ENCODE data around the gene IDI2. TPM values are rescaled to one million over a fixed set of nuclear protein-coding genes. Genes with fewer than 3 reads are reported as not detected.

The IDI2 gene
- total RNA-seq, 1 experiment from 2014 or later = not detected

- TF ChIP-seq JUN (CRISPR knock-in tag; IDR thresholded peaks at IDR 0.05) (no peak; the same call in 1 of the 2 replicates), ZNF219 (CRISPR knock-in tag; IDR thresholded peaks at IDR 0.05; ENCODE audit: borderline replicate concordance) (no peak), ZNF317 (CRISPR knock-in tag; IDR thresholded peaks at IDR 0.05; ENCODE audit: borderline replicate concordance, low read depth) (peak; percentile 11; the same call in 1 of the 2 replicates), ZNF121 (CRISPR knock-in tag; IDR thresholded peaks at IDR 0.05) (no peak), OVOL2 (CRISPR knock-in tag; IDR thresholded peaks at IDR 0.05; ENCODE audit: borderline replicate concordance) (no peak), IRF2 (CRISPR knock-in tag; IDR thresholded peaks at IDR 0.05; ENCODE audit: borderline replicate concordance, low read depth) (no peak), NR3C1 (CRISPR knock-in tag; conservative IDR thresholded peaks at IDR 0.05; ENCODE audit: low read depth) (no peak), SMAD4 (CRISPR knock-in tag; IDR thresholded peaks at IDR 0.05) (no peak), NFYB (CRISPR knock-in tag; conservative IDR thresholded peaks at IDR 0.05; ENCODE audit: low read depth) (peak; percentile 91), ZNF423 (CRISPR knock-in tag; IDR thresholded peaks at IDR 0.05) (no peak), NR2C2 (CRISPR knock-in tag; IDR thresholded peaks at IDR 0.05) (no peak), TCF7 (CRISPR knock-in tag; IDR thresholded peaks at IDR 0.05; ENCODE audit: low read depth) (no peak), FOXP1 (CRISPR knock-in tag; IDR thresholded peaks at IDR 0.05; ENCODE audit: borderline replicate concordance) (peak; percentile 81; the same call in 1 of the 2 replicates), ZNF512 (CRISPR knock-in tag; IDR thresholded peaks at IDR 0.05; ENCODE audit: borderline replicate concordance) (no peak), ZNF396 (CRISPR knock-in tag; IDR thresholded peaks at IDR 0.05; ENCODE audit: borderline replicate concordance) (no peak), ZNF138 (CRISPR knock-in tag; conservative IDR thresholded peaks at IDR 0.05) (peak; percentile 86; the same call in 1 of the 2 replicates), SP1 (CRISPR knock-in tag; conservative IDR thresholded peaks at IDR 0.05) (peak; percentile 99), ESRRA (CRISPR knock-in tag; IDR thresholded peaks at IDR 0.05; ENCODE audit: borderline replicate concordance) (no peak), ELF4 (CRISPR knock-in tag; IDR thresholded peaks at IDR 0.05; ENCODE audit: low read depth) (no peak), CDX4 (CRISPR knock-in tag; IDR thresholded peaks at IDR 0.05; ENCODE audit: borderline replicate concordance) (no peak), IRF1 (CRISPR knock-in tag; IDR thresholded peaks at IDR 0.05) (peak; percentile 71; the same call in 1 of the 2 replicates)
- TF ChIP-seq, protein P1, sequence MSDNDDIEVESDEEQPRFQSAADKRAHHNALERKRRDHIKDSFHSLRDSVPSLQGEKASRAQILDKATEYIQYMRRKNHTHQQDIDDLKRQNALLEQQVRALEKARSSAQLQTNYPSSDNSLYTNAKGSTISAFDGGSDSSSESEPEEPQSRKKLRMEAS (CRISPR knock-in tag; IDR thresholded peaks at IDR 0.05) = peak; percentile 86
- TF ChIP-seq, protein P2, sequence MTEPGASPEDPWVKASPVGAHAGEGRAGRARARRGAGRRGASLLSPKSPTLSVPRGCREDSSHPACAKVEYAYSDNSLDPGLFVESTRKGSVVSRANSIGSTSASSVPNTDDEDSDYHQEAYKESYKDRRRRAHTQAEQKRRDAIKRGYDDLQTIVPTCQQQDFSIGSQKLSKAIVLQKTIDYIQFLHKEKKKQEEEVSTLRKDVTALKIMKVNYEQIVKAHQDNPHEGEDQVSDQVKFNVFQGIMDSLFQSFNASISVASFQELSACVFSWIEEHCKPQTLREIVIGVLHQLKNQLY (CRISPR knock-in tag; IDR thresholded peaks at IDR 0.05) = no peak
- TF ChIP-seq, protein P3, sequence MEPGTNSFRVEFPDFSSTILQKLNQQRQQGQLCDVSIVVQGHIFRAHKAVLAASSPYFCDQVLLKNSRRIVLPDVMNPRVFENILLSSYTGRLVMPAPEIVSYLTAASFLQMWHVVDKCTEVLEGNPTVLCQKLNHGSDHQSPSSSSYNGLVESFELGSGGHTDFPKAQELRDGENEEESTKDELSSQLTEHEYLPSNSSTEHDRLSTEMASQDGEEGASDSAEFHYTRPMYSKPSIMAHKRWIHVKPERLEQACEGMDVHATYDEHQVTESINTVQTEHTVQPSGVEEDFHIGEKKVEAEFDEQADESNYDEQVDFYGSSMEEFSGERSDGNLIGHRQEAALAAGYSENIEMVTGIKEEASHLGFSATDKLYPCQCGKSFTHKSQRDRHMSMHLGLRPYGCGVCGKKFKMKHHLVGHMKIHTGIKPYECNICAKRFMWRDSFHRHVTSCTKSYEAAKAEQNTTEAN (CRISPR knock-in tag; IDR thresholded peaks at IDR 0.05) = peak; percentile 91
- TF ChIP-seq, protein P4, sequence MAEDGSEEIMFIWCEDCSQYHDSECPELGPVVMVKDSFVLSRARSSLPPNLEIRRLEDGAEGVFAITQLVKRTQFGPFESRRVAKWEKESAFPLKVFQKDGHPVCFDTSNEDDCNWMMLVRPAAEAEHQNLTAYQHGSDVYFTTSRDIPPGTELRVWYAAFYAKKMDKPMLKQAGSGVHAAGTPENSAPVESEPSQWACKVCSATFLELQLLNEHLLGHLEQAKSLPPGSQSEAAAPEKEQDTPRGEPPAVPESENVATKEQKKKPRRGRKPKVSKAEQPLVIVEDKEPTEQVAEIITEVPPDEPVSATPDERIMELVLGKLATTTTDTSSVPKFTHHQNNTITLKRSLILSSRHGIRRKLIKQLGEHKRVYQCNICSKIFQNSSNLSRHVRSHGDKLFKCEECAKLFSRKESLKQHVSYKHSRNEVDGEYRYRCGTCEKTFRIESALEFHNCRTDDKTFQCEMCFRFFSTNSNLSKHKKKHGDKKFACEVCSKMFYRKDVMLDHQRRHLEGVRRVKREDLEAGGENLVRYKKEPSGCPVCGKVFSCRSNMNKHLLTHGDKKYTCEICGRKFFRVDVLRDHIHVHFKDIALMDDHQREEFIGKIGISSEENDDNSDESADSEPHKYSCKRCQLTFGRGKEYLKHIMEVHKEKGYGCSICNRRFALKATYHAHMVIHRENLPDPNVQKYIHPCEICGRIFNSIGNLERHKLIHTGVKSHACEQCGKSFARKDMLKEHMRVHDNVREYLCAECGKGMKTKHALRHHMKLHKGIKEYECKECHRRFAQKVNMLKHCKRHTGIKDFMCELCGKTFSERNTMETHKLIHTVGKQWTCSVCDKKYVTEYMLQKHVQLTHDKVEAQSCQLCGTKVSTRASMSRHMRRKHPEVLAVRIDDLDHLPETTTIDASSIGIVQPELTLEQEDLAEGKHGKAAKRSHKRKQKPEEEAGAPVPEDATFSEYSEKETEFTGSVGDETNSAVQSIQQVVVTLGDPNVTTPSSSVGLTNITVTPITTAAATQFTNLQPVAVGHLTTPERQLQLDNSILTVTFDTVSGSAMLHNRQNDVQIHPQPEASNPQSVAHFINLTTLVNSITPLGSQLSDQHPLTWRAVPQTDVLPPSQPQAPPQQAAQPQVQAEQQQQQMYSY (CRISPR knock-in tag; IDR thresholded peaks at IDR 0.05) = no peak
- TF ChIP-seq, protein P5, sequence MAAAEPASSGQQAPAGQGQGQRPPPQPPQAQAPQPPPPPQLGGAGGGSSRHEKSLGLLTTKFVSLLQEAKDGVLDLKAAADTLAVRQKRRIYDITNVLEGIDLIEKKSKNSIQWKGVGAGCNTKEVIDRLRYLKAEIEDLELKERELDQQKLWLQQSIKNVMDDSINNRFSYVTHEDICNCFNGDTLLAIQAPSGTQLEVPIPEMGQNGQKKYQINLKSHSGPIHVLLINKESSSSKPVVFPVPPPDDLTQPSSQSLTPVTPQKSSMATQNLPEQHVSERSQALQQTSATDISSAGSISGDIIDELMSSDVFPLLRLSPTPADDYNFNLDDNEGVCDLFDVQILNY (CRISPR knock-in tag; IDR thresholded peaks at IDR 0.05) = peak; percentile 94
- TF ChIP-seq, protein P6, sequence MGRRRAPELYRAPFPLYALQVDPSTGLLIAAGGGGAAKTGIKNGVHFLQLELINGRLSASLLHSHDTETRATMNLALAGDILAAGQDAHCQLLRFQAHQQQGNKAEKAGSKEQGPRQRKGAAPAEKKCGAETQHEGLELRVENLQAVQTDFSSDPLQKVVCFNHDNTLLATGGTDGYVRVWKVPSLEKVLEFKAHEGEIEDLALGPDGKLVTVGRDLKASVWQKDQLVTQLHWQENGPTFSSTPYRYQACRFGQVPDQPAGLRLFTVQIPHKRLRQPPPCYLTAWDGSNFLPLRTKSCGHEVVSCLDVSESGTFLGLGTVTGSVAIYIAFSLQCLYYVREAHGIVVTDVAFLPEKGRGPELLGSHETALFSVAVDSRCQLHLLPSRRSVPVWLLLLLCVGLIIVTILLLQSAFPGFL (CRISPR knock-in tag; IDR thresholded peaks at IDR 0.05; ENCODE audit: borderline replicate concordance) = no peak
Observed at GRCh38 chr10:1048732-1049424, 23.2 kb upstream of the IDI2 start, which contains the start of gene IDI1 (continued).
